K562 (cell line): ENCODE results near the gene FNDC1. TPM values are rescaled to one million over a fixed set of nuclear protein-coding genes. Genes with fewer than 3 reads are reported as not detected.

ENCODE experiments used
- BRF2 ChIP-seq: IDR thresholded peaks from 3 replicates; pipeline ENCODE4 v1.6.1; 2011; ENCODE audit warnings: borderline replicate concordance, mild to moderate bottlenecking; ENCODE audit not compliant: insufficient read length, insufficient read depth
- CHD1 ChIP-seq: fragments of 200-600 bp; sonication (generic); IDR thresholded peaks from one replicate; pipeline ENCODE4 v1.6.1; 2012; ENCODE audit warnings: mild to moderate bottlenecking, moderate library complexity, low read length, inconsistent platforms
- CTBP1 ChIP-seq: fragments of 450-650 bp; IDR thresholded peaks from 2 replicates; pipeline ENCODE4 v1.6.1; 2016; ENCODE audit warnings: borderline replicate concordance
- ESRRB ChIP-seq: fragments of 250-450 bp; sonication (Bioruptor Pico); IDR thresholded peaks from 2 replicates; pipeline ENCODE4 v1.5.0; 2020; ENCODE audit warnings: mild to moderate bottlenecking, moderate library complexity, borderline replicate concordance
- HDGF ChIP-seq: fragments of 450-650 bp; IDR thresholded peaks from 2 replicates; pipeline ENCODE4 v1.6.1; 2016
- REST ChIP-seq, 2 experiments: fragments of 450-650 bp; formaldehyde crosslinking in 1 of 2; IDR thresholded peaks; 2 replicates each; pipeline versions ENCODE4 v1.4.0 to v1.6.1; 2014 to 2020; ENCODE audit warnings: mild to moderate bottlenecking in 2 of 2, borderline replicate concordance in 1 of 2, low read depth in 1 of 2
- SIN3A ChIP-seq, 2 experiments: fragments of 150-350 bp in 1 of 2; IDR thresholded peaks; 2 replicates each; pipeline ENCODE4 v1.6.1; 2011 to 2016; ENCODE audit warnings: borderline replicate concordance in 2 of 2, low read depth in 2 of 2, low read length in 2 of 2, mild to moderate bottlenecking in 2 of 2, moderate library complexity in 2 of 2; ENCODE audit not compliant: control insufficient read depth in 1 of 2
- SMAD4 ChIP-seq: fragments of 250-450 bp; sonication (Bioruptor Pico); conservative IDR thresholded peaks from 2 replicates; pipeline ENCODE4 v1.8.0; 2021; ENCODE audit warnings: inconsistent platforms, mild to moderate bottlenecking, moderate library complexity
- TSC22D4 ChIP-seq: fragments of 450-650 bp; IDR thresholded peaks from 2 replicates; pipeline ENCODE4 v1.6.1; 2016; ENCODE audit warnings: missing genetic modification characterization, missing biosample characterization, control low read depth
- polyA plus RNA-seq, 8 experiments: library from polyadenylated mRNA; depleted of rRNA in 4 of 8; stranded (reverse) in 5 of 8; unstranded in 3 of 8; fragments of >200 nt; fragmentation: Nextera tagmentation in 2 of 8; fragmentation: Illumina TruSeq in 1 of 8; extraction: Ambion mirVana in 2 of 8; extraction: Trizol in 1 of 8; gene quantifications; 2 replicates each; pipeline versions ENCODE4 v1.2.1 to v1.2.3, GENCODE V29; 2011 to 2014; ENCODE audit warnings: inconsistent platforms in 1 of 8, missing spikeins in 1 of 8
- total RNA-seq, 7 experiments: library from RNA; depleted of rRNA in 6 of 7; stranded (reverse); fragments of >200 nt in 6 of 7; fragmentation: Illumina TruSeq in 2 of 7; extraction: Trizol in 2 of 7; gene quantifications; 2 replicates each; pipeline versions ENCODE4 v1.2.1 to v1.2.3, GENCODE V29; 2011 to 2021; ENCODE audit warnings: low replicate concordance in 1 of 7
- TF ChIP-seq, protein P1 (sequence below), 3 experiments: IDR thresholded peaks in 2 of 3; conservative IDR thresholded peaks in 1 of 3; 2 replicates each; pipeline ENCODE4 v1.5.1; 2011 to 2012; ENCODE audit warnings: low read length in 3 of 3, mild to moderate bottlenecking in 3 of 3, control low read depth in 2 of 3, improper control_type of control experiment in 1 of 3, inconsistent platforms in 1 of 3, low read depth in 1 of 3, mixed read lengths in 1 of 3, moderate library complexity in 1 of 3; ENCODE audit not compliant: insufficient read depth in 2 of 3
- TF ChIP-seq, protein P2 (sequence below), 2 experiments: fragments of 200-800 bp in 1 of 2; sonication (Bioruptor generic) in 1 of 2; sonication (generic) in 1 of 2; formaldehyde crosslinking in 1 of 2; IDR thresholded peaks in 1 of 2; conservative IDR thresholded peaks in 1 of 2; 2 replicates each; pipeline versions ENCODE4 v1.5.0 to v1.6.1; 2016 to 2020; ENCODE audit warnings: missing compliant biosample characterization in 1 of 2, missing genetic modification characterization in 1 of 2, missing genetic modification reagents in 1 of 2

The FNDC1 gene
- total and polyA plus RNA-seq, 9 of the 15 experiments (the other 6 are each of a cell fraction or from before 2014, with no cell fraction given) = not detected

GRCh38 chr6:159174263-159174969 is 5.2 kb downstream of the FNDC1 start (continued):
- TF ChIP-seq, protein P1, sequence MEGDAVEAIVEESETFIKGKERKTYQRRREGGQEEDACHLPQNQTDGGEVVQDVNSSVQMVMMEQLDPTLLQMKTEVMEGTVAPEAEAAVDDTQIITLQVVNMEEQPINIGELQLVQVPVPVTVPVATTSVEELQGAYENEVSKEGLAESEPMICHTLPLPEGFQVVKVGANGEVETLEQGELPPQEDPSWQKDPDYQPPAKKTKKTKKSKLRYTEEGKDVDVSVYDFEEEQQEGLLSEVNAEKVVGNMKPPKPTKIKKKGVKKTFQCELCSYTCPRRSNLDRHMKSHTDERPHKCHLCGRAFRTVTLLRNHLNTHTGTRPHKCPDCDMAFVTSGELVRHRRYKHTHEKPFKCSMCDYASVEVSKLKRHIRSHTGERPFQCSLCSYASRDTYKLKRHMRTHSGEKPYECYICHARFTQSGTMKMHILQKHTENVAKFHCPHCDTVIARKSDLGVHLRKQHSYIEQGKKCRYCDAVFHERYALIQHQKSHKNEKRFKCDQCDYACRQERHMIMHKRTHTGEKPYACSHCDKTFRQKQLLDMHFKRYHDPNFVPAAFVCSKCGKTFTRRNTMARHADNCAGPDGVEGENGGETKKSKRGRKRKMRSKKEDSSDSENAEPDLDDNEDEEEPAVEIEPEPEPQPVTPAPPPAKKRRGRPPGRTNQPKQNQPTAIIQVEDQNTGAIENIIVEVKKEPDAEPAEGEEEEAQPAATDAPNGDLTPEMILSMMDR (IDR thresholded peaks at IDR 0.05 in 2 of 3, conservative IDR thresholded peaks at IDR 0.05 in 1 of 3; ENCODE audit: insufficient read depth in 2 of 3, low read depth in 1 of 3, low read length in 3 of 3) = peak; percentile 95 to 99 (median 98)
- no peak for TF ChIP-seq SMAD4 (CRISPR knock-in tag)
- no peak for TF ChIP-seq CHD1
- TF ChIP-seq BRF2 = no peak
- no peak for TF ChIP-seq TSC22D4 (tag)
- TF ChIP-seq, protein P2, sequence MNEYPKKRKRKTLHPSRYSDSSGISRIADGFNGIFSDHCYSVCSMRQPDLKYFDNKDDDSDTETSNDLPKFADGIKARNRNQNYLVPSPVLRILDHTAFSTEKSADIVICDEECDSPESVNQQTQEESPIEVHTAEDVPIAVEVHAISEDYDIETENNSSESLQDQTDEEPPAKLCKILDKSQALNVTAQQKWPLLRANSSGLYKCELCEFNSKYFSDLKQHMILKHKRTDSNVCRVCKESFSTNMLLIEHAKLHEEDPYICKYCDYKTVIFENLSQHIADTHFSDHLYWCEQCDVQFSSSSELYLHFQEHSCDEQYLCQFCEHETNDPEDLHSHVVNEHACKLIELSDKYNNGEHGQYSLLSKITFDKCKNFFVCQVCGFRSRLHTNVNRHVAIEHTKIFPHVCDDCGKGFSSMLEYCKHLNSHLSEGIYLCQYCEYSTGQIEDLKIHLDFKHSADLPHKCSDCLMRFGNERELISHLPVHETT (CRISPR knock-in tag; conservative IDR thresholded peaks at IDR 0.05 in 1 of 2, IDR thresholded peaks at IDR 0.05 in 1 of 2) = no peak
- 0 out of 2 replicates have a peak, but pooled peaks have one; percentile 10 for TF ChIP-seq CTBP1
- no peak for TF ChIP-seq ESRRB (CRISPR knock-in tag)
- peak; percentile 74; the same call in 1 of the 2 replicates for TF ChIP-seq REST (IDR thresholded peaks at IDR 0.05; ENCODE audit: borderline replicate concordance)
- no peak for TF ChIP-seq REST (CRISPR knock-in tag; IDR thresholded peaks at IDR 0.05; ENCODE audit: low read depth)
- no peak for TF ChIP-seq HDGF
- TF ChIP-seq SIN3A (IDR thresholded peaks at IDR 0.05; ENCODE audit: borderline replicate concordance in 2 of 2, control insufficient read depth in 1 of 2, low read depth in 2 of 2, low read length in 2 of 2) = no peak
